HG03520 (cell line): Measurements from ENCODE around the gene IFI27L1.

Source experiments
- ATAC-seq: cut with Tn5 transposase; IDR thresholded peaks from one replicate; pipeline ENCODE4 v1.9.1; 2021; ENCODE audit warnings: mild to moderate bottlenecking, moderate library complexity; ENCODE audit not compliant: unreplicated experiment

Gene IFI27L1

DNA sequence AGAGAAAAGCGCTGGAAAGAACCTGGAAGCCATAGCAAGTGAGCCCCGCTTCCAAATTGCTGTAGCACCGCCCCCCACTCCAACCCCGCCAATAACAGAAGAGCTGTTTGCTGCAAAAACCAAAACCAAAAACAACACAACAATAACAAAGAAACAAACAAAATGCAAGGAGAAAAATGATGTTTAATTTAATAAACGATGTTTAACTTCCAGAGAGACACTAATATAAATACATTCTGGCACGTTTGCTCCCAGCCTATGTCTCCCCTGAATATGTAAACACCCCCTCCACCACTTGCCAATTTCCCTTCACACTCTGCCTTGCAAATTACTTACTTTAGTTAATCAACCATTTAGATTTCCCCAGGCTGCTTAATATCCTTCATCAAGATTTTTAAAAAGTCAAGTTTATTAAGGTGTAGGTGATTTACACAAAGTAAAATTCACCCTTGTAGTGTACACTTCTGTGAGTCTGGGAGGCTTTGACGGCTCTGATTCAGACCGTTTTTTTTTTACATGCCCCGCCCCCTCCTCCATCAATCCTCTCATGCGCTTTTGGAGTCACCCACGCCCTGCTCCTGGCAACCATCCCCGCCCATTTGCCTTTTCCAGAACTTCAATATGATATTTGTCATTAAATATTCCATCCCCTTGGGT is 48.8 kb downstream of the IFI27L1 start:
- no peak for ATAC-seq

DNA sequence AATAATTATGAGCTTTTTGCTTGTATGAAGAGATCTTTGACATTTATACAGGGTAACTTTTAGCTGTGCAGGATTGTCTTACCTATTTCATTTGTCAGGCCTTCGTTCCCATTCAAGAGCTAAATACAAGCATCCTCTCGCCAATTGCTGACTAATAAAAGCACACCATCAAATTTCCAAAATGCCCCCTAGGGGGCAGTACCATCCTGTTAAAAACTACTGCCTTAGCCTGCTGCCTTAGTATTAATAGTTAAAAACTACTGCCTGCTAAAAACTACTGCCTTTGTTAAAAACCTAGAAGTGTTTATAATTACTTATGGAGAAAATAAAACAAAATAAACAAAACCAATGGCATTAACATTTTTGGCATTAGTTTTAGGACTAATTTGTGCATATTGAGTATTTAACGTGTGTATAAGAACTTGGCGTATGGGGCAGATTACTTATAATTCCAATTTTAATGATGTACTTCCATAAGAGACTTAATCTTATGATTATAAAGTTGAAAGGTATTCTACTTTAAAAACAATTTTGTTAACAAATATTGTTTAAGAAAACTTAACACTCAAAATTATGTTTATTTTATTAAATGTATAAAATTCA is 51.3 kb downstream of the IFI27L1 start:
- ATAC-seq: no peak

DNA sequence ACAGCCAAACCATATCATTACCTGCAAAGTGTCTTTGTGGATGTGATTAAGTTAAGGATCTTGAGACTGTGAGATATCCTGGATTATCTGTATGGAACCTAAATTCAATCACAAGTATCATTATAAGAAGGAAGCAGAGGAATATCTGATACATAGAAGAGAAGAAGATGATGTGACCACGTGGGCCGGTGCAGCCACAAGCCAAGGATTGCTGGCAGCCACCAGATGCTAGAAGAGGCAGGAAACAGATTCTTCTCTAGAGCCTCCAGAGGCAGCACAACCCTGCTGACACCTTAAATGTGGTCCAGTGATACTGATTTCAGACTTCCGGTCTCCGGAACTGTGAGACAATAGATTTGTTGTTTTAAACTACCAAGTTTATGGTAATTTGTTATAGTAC is 54.4 kb downstream of the IFI27L1 start:
- ATAC-seq: no peak

DNA sequence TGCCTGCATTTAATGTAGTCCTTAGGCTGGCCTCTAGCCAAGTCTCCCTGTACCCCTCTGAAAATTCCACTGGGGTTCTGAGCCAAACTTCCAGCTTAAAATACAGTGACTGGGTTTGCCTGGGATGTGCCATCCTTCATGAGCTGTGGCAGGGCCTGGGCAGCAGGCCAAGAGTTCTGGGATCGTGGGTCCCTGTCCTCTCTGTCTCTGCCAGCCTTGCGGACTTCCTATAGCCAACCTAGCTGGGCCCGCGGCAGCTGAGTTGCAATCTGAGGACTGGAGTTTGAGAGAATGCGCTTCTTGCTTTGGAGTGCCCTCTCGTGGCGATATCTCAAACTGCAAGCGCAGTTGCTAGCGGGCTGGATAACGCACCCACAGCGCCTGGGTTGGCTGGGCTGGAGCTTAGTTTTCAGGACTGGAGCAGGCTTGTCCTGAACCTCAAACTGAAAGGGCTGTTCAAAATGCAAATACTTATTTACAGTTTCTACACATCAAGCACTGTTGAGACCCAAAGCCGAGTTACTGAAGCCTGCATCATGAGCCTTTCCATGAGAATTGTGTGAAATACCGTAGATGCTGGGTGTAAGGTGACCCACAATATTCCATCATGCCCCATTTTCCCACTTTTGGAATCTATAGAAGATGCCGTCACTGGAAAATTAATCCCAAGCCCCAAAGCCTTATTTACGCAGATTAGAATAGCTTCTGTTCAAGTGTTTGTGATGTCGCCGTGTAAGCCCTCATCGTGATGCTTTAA is 55.6 kb downstream of the IFI27L1 start:
- ATAC-seq: peak; percentile 80

DNA sequence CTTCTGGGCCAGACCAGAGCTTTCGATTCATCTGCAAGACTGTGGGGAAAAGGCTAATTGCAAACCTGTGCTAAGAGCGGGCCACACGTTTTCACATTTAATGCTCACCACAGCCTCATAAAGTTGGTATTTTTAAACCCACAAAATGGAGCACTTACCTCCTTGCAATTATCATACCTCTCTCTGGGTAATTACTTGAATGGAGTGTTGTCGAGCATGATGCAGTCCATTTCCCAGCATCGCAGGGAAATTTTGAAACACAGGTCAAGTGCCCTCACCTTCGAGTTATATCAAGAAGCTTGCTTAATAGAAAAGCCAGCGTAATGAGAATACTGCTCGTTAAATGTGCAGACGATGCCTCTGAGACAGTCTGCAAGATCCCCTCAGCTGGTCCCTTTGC is 57.1 kb downstream of the IFI27L1 start:
- no peak for ATAC-seq

DNA sequence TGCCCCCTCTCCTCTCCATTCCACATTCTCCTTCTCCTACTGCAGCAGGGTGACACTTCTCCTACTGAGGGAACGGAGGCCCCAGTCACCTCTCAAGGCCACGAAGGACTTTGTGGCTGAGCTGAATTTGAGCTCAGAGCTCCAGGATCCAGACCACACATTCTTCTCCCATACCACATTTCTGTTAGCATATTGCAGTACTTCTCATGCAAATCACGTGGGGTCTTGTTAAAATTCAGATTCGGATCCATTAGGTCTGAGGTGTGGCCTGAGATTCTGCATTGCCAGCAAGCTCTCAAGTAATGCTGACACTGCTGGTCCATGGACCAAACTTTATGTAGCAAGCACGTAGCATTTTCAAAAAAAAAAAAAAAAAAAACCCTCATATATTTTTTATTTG is 57.9 kb downstream of the IFI27L1 start:
- no peak for ATAC-seq

DNA sequence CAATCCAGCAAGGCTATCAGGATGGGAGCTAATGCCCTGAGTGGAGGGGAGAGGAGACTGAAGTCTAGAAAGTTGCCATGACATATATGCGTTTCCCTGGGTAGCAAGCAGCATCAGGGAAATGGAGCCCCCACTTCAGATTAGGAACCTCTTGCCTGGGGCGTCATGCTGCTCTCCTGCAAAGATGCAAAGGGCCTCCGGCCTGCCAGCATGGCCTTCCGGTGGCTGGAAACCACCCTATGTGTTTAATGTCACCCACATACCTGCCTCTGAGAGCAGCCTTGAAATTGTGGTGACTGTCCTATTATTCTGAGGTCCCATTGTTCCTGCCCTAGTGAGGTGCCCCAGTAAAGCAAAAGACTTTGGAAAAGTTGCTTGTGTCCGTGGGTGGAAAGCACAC is 58.3 kb downstream of the IFI27L1 start:
- no peak for ATAC-seq

DNA sequence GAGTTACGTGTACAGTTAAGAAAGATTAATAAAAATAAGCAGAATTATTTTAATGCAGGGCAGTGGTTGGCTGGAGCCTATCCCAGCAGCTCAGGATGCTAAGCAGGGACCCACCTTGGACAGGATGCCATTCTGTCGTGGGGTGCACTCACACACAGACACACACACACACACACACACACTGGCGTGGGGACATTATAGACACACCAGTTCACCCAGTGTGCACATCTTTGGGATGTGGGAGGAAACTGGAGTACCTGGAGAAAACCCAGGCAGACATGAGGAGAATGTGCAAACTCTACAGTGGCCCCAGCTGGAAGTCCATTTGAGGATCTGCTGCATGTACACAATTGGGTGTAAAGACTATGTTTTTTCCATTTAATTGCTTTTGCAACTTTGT is 61.1 kb downstream of the IFI27L1 start:
- no peak for ATAC-seq

DNA sequence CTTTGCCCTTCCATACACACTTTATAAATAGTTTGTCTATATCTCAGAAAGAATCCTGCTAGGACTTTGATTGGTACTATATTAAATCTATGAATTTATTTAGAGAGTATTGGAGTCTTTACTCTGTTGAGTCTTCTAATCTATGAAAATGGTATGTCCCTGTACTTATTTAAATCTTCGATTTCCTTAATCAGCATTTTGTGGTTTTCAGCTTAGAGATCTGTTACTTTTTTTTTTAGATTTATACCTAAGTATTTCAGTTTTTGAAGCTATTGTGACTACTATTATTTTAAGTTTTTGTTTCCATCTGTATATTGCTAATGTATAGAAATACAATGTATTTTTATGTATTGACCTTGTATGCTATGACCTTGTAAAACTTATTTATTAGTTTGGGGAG is 61.7 kb downstream of the IFI27L1 start:
- no peak for ATAC-seq

DNA sequence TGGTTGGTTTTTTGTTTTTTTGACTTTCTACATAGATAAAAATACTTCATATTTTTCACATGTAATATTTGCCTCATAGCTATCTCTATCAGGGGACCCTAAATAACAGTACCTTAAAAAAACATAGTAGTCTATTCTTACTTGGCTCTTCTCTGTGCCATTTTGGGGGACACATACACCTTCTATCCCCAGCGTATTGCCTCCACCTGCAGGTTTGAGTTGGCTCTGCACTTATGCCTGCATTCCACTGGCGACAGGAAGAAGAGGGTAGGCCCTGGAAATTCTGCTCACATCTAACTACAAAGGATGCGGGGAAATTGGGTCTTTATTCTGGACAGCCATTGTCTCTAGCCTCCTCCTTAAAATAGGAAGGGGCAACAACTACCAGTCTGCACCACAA is 62.1 kb downstream of the IFI27L1 start:
- no peak for ATAC-seq

DNA sequence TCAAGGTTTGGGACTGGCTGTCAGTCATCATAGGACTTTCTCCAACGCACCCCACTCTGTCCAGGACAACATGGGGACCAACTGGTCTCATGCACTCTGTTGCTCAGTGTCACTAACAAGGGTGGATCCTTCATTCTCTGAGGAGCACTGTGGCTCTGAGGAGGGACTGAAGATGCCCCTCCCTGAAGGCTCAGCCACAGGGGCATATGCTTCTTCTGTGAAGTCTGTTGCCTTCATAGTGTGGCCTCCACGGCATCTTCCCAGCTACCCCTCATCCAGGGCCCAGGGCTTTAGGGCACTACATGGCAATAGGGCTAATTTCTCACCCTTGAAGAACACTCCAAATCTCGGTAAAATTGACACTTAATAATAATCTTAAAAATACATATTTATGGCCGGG is 62.6 kb downstream of the IFI27L1 start:
- no peak for ATAC-seq

DNA sequence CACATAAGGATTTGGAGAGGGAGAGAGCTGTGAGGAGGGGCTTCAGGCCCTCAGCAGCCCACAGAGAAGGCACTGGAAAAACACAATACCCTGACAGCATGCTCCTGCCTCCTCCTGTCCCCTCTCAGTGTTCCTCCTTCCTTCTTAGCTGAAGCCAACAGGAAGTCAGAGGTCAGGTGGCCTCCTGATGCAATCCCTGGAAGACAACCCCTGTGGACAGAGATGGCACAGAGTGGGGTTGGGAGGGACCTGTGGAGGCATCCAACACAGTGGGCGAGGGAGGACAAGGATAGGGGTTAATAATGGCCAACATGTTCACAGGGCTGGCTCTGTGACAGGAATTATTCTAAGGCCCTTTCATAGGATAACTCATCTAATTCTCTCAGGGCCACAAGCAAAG is 63.7 kb downstream of the IFI27L1 start:
- ATAC-seq: no peak

DNA sequence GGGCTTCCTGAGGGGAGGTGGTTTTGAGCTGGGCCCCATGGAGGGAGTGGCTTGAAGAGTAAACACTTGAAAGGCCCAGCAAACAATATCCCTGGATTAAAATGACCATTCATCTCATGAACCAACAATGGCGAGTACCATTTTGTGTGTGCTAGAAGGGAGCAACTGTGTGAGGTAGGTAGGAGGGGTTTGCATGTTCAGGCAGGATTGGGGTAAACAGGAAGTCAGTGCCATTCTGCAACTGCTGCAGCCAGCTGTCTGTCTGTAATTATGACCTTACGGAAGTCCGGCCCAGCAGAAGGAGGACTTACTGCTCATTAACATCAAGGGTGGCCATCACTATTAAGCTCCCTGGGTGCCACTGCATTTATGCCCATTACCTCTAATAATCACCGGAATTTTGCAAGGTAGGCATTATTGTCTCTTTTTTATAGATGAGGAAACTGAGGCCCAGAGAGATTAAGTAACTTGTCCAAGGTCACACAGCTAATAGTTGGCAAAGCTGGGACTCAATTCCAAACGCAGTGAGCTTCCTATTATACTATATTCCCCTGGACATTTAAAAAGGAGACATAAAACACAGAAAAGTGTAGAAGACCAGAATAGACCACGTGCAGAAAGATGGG is 64.9 kb downstream of the IFI27L1 start:
- no peak for ATAC-seq
